ENCODE data around the gene CNNM3.

Gene CNNM3

GRCh38 chr2:96866986-96867755 lies 51.1 kb downstream of the CNNM3 start:
- DNase-seq: no peak

GRCh38 chr2:96867756-96868554 lies 51.9 kb downstream of the CNNM3 start:
- no peak for DNase-seq

DNA sequence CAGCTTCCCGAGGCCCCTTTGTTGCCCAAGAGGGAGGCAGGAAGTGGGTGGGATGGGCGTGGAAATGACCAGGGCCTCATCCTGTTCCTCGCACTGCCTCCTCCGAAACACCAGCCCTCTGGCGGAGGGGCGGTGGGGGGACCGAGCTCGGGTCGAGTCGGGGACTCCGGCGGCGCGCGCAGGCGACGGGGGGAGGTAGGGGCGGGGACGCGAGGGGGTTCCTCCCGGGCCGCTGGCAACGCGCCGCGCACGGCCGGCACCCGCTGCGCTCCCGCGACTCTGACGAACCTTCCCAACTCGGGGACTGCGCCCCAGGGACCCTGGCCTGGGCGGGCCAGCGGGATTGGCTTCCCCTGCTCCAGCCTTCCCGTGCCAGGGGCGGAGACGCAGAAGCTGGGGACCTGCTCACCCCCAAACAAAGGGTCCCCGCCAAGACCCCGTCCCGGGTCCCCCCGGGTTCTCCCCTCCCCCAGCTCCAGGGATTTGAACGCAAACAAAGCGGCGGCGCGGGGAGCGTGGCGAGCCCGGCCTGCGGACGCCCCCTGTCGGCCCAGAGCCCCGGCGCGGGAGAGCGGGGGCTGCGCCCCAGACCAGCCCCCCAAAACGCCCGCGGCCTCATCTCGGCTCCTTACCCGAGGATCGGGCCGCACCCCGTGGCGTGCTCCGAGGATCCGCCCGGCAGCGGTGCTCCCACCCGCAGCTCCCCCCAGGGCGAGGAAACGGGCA lies 52.6 kb downstream of the CNNM3 start:
- DNase-seq: peak; percentile 64

GRCh38 chr2:96869281-96869821 lies 53.3 kb downstream of the CNNM3 start:
- no peak for DNase-seq

DNA sequence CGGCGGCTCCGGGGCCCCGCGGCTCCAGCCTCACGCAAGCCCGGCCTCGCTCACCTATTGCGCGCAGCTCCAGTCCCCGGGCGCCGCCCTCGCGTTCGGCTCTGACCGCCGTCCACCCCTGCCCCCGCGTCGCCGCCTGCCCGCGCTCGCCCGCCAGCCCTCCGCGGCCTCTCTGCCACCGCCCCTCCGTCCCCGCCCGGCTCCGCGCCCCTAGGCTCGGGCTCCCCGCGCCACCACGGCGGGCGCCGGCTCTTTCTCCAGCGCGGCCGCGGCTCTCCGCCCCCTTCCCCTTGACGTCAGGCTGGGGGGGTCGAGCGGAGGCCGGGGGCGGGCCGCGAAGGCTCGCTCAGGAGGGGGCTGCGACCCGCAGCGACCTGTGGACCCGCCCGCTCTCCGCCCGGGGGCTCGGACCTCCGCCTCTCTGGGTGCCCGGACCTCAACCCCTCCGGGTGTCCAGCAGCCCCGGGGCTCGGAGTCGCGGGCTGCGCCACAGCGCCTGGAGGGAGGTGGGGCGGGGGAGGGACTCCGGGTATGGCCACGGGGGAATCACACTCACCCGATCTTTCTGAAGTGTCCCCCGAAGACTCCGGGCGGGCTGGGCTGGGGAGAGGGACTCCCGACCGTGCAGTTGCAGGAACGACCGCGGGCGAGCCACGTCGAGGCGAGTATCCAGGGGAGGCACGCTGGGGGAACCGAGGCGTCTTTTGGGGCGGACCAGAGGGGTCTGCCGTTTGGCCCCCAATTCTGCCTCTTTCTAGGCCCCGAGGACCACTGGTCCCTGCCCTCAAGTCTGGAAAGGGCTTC lies 54.0 kb downstream of the CNNM3 start, which contains the start of gene SEMA4C:
TSS of gene SEMA4C (minus strand) at position 259 of the 804 bp plus-strand sequence. CDS start 2,194 bp downstream, outside the sequence.
- no peak for DNase-seq

GRCh38 chr2:96870626-96871255 lies 54.7 kb downstream of the CNNM3 start:
- DNase-seq: no peak

- DNase-seq: no peak
Measured at GRCh38 chr2:96872591-96873349, 56.7 kb downstream of the CNNM3 start.

GRCh38 chr2:96873651-96874096 lies 57.6 kb downstream of the CNNM3 start:
- no peak for DNase-seq

GRCh38 chr2:96874198-96874831 lies 58.2 kb downstream of the CNNM3 start:
- DNase-seq: no peak

DNA sequence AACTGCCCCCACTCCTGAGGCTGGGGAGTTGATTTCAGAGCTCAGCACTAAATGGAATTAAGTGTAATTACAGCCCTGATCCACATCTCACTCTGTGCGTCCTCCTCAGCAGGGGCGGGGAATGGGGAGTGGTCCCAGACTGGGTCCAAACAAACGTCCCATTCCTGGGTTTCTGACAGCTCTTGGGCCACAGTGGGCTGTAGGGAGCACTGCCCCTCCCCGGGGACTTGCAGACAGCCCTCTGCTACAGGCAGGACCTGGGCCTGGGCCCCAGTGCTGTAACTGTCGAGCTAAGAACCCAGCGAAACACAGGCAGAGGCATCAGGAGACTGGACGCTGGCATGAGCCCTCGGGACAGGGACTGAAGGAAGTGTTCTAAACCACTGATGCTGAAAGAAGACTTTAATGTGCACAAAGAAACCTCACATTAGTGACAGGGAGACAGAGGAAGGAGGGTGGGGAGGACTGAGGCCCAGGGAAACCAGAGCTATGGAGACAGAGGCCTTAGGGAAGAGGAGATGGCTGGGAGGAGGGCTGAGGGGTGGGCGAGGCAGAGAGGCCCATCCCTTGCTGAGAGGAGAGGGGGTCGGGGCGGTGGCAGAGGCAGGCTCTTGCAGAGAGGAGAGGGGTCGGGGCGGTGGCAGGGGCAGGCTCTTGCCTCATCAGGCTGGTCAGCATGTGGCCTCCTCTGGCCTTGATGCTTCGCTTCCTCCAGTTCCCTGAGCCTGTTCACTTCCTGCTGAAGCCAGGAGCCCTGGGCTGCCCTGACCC lies 59.6 kb downstream of the CNNM3 start:
- no peak for DNase-seq

- DNase-seq: no peak
Measured at GRCh38 chr2:96876269-96877041, 60.4 kb downstream of the CNNM3 start.

GRCh38 chr2:96877042-96877451 lies 61.0 kb downstream of the CNNM3 start:
- no peak for DNase-seq

DNA sequence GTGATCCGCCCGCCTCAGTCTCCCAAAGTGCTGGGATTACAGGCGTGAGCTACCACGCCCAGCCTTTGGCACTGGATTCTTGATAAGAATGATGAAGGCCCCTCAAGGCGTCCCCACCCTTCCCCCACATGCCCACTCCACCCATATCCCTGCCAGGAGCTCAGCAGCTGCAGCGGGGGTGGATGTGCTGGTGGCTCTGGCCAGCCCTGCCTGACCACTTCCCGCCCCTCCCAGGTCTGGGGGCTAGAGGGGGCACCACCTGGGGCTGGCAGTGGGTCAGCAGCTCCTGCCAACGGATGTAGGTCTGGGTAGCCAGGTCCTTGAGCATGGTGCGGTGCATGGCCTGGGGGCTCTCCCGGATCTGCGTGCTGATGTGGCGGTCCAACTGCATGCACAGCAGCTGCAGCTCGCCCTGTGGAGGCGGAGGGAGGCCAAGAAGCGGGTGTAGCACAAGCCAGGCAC lies 61.6 kb downstream of the CNNM3 start:
- DNase-seq: no peak

DNA sequence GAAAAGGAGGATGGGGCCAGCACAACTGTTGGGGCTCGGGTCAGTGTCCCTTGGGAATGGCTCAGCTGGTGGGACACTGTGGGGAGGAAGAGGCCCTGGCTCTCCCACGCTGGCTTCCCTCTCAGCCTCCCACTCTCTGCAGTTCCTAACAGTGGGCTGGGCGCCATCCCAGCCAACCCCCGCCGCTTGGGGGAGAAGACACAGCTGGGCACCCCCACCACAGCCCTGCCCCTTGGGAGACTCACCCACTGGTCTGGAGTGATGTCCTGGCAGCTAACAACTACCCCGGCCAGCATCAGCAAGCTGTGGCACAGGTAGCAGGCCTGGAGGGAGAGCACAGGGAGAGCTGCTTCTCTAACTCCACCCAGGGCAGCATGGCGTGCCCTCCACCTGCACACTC lies 62.1 kb downstream of the CNNM3 start:
- no peak for DNase-seq

GRCh38 chr2:96878796-96879544 lies 62.9 kb downstream of the CNNM3 start:
- DNase-seq: no peak

GRCh38 chr2:96879545-96880040 lies 63.5 kb downstream of the CNNM3 start:
- no peak for DNase-seq

DNA sequence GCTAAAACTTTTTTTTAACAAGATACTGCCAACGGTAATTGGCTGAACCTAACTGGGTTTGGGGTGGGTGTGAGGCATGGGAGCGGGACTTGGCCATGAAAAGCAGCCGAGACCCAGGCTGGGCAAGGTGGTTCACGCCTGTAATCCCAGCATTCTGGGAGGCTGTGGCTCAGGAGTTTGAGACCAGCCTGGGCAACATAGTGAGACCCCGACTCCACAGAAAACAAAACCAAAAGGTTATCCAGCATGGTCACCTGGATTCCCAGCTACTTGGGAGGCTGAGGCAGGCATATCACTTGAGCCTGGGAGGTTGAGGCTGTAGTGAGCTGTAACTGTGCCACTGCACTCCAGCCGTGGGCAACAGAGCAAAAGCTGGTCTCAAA lies 64.8 kb downstream of the CNNM3 start:
- DNase-seq: no peak
